ENCODE results near the gene RHOA. TPM values are rescaled to one million over a fixed set of nuclear protein-coding genes. Genes with fewer than 3 reads are reported as not detected.

The RHOA gene
- total and polyA plus RNA-seq, 8 donors: 107 to 461 (median 357) TPM

DNA sequence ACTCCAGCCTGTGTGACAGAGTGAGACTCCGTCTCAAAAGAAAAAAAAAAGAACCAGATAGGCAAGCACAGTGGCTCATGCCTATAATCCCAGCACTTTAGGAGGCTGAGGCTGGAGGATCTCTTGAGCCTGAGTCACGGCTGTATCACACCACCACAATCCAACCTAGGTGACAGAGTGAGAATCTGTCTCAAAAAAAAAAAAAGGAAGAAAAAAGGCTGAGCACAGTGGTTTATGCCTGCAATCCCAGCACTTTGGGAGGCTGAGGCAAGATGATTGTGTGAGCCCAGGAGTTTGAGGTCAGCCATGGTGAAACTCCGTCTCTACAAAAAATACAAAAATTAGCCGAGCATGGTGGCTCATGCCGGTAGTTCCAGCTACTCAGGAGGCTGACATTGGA is 23.0 kb upstream of the RHOA start:
- TF ChIP-seq, protein P1, sequence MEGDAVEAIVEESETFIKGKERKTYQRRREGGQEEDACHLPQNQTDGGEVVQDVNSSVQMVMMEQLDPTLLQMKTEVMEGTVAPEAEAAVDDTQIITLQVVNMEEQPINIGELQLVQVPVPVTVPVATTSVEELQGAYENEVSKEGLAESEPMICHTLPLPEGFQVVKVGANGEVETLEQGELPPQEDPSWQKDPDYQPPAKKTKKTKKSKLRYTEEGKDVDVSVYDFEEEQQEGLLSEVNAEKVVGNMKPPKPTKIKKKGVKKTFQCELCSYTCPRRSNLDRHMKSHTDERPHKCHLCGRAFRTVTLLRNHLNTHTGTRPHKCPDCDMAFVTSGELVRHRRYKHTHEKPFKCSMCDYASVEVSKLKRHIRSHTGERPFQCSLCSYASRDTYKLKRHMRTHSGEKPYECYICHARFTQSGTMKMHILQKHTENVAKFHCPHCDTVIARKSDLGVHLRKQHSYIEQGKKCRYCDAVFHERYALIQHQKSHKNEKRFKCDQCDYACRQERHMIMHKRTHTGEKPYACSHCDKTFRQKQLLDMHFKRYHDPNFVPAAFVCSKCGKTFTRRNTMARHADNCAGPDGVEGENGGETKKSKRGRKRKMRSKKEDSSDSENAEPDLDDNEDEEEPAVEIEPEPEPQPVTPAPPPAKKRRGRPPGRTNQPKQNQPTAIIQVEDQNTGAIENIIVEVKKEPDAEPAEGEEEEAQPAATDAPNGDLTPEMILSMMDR (IDR thresholded peaks at IDR 0.05): no peak
- TF ChIP-seq EP300 (IDR thresholded peaks at IDR 0.05): no peak
- no peak for TF ChIP-seq POLR2AphosphoS5 (IDR thresholded peaks at IDR 0.05)
- no peak for TF ChIP-seq POLR2A (IDR thresholded peaks at IDR 0.05)
- no peak for DNase-seq
- H3K9me3 ChIP-seq: no peaks in the 10 kb centered on the region
- H3K4me1 ChIP-seq: peaks cover 0 to 6% (median 2%) of the 10 kb centered on the region in 4 donors
- no peak overlapping the region for H3K27ac ChIP-seq
- H3K36me3 ChIP-seq: no peaks in the 10 kb centered on the region
- no peaks in the 10 kb centered on the region for H3K27me3 ChIP-seq
- no peak overlapping the region for H3K4me3 ChIP-seq
- intact Hi-C loops (cut with DNase I; ENCODE audit: low total_unique reads): no loop called here
- WGBS, 5 donors: 84 to 91% (median 90%) methylated on average over 5 of the region's 5 CpGs

DNA sequence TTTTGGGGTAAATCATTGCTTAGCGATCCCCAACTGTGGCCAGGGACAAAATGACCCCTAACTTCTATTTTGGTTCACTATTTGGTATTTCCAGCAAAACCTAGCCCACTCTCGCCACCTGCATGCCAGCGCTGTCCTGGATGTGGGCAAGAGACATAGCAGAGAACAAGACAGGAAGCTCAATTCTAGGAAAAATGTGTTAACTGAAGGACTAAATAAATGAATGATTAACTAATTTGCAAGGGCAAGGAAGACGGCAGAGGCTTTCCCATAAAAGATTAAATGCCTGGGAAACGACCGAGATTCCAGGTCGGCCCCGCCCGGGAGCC is 16.9 kb upstream of the RHOA start:
- TF ChIP-seq EP300 (IDR thresholded peaks at IDR 0.05) (no peak), POLR2AphosphoS5 (IDR thresholded peaks at IDR 0.05) (no peak), POLR2A (IDR thresholded peaks at IDR 0.05) (no peak)
- TF ChIP-seq, protein P1 (IDR thresholded peaks at IDR 0.05): no peak
- Histone ChIP-seq H3K9me3 (no peaks in the 10 kb centered on the region), H3K27me3 (no peaks in the 10 kb centered on the region), H3K4me1 (peaks cover 6 to 22% (median 16%) of the 10 kb centered on the region in 4 donors), H3K4me3 (peak overlapping the region; percentile 55 to 73 (median 68)), H3K36me3 (peaks cover 10 to 27% (median 25%) of the 10 kb centered on the region in 4 donors), H3K27ac (peak overlapping the region; percentile 78 to 96 (median 93))
- WGBS, 5 donors: 3 to 7% (median 4%) methylated on average over 9 of the region's 9 CpGs
- intact Hi-C loops (cut with DNase I; ENCODE audit: low total_unique reads): no loop called here
- DNase-seq: no peak

DNA sequence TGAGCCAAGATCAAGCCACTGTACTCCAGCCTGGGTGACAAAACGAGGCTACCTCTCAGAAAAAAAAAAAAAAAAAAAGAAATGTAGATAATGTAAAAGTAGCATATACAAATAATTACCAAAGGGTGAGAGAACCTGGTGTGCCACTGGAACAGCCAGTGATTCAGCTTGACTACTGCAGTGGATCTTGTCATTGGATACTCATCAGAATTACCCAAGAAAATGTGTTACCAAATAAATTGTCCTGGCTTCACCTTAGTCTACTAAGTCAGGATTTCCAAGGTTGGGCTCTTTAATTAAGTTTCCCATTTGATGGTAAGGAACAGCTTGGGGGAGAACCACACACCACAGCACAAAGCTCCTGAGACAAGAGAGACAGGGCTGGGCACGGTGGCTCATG is 15.8 kb upstream of the RHOA start:
- Histone ChIP-seq H3K4me1 (peaks cover 10 to 30% (median 21%) of the 10 kb centered on the region in 4 donors), H3K9me3 (no peaks in the 10 kb centered on the region), H3K36me3 (peaks cover 10 to 29% (median 28%) of the 10 kb centered on the region in 4 donors), H3K27ac (no peak overlapping the region), H3K4me3 (no peak overlapping the region), H3K27me3 (no peaks in the 10 kb centered on the region)
- DNase-seq: no peak
- intact Hi-C loops (cut with DNase I; ENCODE audit: low total_unique reads): no loop called here
- no peak for TF ChIP-seq POLR2A (IDR thresholded peaks at IDR 0.05)
- no peak for TF ChIP-seq POLR2AphosphoS5 (IDR thresholded peaks at IDR 0.05)
- no peak for TF ChIP-seq EP300 (IDR thresholded peaks at IDR 0.05)
- TF ChIP-seq, protein P1 (IDR thresholded peaks at IDR 0.05): no peak
- 88 to 97% (median 93%) methylated on average over 2 of the region's 2 CpGs for WGBS, 5 donors

DNA sequence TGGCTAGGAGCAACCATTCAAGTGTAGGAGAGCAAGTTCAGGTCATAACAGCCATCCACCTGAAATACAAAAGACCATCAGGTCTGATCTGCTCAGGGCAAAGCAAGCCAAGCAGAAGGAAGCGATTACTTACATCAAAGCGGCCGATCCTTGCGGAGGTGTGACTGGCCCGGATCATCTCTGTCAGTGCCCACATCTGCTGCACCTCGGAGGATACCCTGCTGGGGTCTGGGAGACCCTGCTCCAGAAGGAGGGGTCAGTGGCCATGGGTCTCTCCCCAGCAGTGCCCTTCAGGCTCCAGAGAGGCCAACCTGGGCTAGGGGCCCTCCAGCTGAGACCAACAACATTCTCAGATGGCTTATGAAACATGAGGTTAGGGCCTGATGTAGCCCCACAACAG is 13.0 kb upstream of the RHOA start:
- Histone ChIP-seq H3K27ac (no peak overlapping the region), H3K4me3 (no peak overlapping the region), H3K9me3 (no peaks in the 10 kb centered on the region), H3K4me1 (peaks cover 17 to 49% (median 38%) of the 10 kb centered on the region in 4 donors), H3K36me3 (peaks cover 10 to 35% (median 31%) of the 10 kb centered on the region in 4 donors), H3K27me3 (no peaks in the 10 kb centered on the region)
- no peak for DNase-seq
- whole genome bisulfite sequencing, 5 donors: 90 to 96% (median 92%) methylated on average over 6 of the region's 6 CpGs
- TF ChIP-seq EP300 (IDR thresholded peaks at IDR 0.05) (no peak), POLR2A (IDR thresholded peaks at IDR 0.05) (no peak), POLR2AphosphoS5 (IDR thresholded peaks at IDR 0.05) (no peak)
- TF ChIP-seq, protein P1 (IDR thresholded peaks at IDR 0.05): no peak
- intact Hi-C loops (cut with DNase I; ENCODE audit: low total_unique reads): no loop called here
